Peyer's patch (tissue), 4 donors: ENCODE results near the gene FRMD5.

Source experiments
- CTCF ChIP-seq, 6 experiments: fragments of 450-650 bp in 4 of 6; fragments of 200-600 bp in 2 of 6; sonication (generic) in 1 of 6; IDR thresholded peaks; one replicate each; pipeline ENCODE4 v1.5.1; 2017 to 2019; ENCODE audit warnings: antibody characterized with exemption in 6 of 6, mild to moderate bottlenecking in 3 of 6, moderate library complexity in 1 of 6
- POLR2A ChIP-seq, 2 donors: fragments of 450-650 bp; IDR thresholded peaks; one replicate each; pipeline ENCODE4 v1.5.1; 2017; ENCODE audit warnings: antibody characterized with exemption in 2 of 2, mild to moderate bottlenecking in 2 of 2, moderate library complexity in 2 of 2

GRCh38 chr15:43877371-43877770 lies 317.7 kb downstream of the FRMD5 start:
- TF ChIP-seq POLR2A (IDR thresholded peaks at IDR 0.05) (no peak), CTCF (IDR thresholded peaks at IDR 0.05) (no peak)
